Measurements from ENCODE around the gene SMIM22. TPM values are rescaled to one million over a fixed set of nuclear protein-coding genes. Genes with fewer than 3 reads are reported as not detected.
A peak's percentile ranks its signal among the peaks of the same experiment; 100 is the strongest.

The SMIM22 gene
- total and polyA plus RNA-seq, 7 donors = 0.32 TPM; not detected in 6

DNA sequence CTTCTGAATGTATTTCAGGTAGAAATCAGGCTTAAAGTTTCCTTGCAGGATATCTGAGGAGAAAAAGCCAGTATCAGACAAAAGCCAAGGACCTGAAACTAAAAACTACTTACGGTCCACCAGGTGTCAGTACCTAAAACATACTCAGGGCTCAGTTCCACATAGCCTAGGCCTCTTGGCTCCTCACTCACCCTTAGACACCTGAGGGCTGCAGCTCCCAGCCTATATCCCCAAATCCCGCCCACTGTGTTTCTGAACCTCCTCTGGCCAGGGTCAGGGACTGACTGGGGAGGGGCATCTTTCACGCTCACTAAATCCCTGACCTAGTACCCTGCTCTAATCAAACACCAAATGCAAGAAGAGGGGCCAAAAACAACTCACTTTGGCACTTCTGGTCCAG, 16.1 kb downstream of the SMIM22 start:
- TF ChIP-seq, protein P1, sequence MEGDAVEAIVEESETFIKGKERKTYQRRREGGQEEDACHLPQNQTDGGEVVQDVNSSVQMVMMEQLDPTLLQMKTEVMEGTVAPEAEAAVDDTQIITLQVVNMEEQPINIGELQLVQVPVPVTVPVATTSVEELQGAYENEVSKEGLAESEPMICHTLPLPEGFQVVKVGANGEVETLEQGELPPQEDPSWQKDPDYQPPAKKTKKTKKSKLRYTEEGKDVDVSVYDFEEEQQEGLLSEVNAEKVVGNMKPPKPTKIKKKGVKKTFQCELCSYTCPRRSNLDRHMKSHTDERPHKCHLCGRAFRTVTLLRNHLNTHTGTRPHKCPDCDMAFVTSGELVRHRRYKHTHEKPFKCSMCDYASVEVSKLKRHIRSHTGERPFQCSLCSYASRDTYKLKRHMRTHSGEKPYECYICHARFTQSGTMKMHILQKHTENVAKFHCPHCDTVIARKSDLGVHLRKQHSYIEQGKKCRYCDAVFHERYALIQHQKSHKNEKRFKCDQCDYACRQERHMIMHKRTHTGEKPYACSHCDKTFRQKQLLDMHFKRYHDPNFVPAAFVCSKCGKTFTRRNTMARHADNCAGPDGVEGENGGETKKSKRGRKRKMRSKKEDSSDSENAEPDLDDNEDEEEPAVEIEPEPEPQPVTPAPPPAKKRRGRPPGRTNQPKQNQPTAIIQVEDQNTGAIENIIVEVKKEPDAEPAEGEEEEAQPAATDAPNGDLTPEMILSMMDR (IDR thresholded peaks at IDR 0.05) = no peak
- Histone ChIP-seq H3K27me3 (ENCODE audit: insufficient read depth in 3 of 3, low read length in 2 of 3) (no peaks in the 10 kb centered on the region), H3K36me3 (ENCODE audit: insufficient read depth in 1 of 2, low read depth in 1 of 2) (peaks cover 2 to 98% of the 10 kb centered on the region in 2 donors), H3K9me3 (no peaks in the 10 kb centered on the region), H3K27ac (no peak overlapping the region), H3K4me1 (peaks cover 21% of the 10 kb centered on the region), H3K4me3 (no peak overlapping the region)
- intact Hi-C loops (cut with DNase I) = no loop called here
- WGBS, 3 donors = 93 to 98% (median 97%) methylated on average over 3 of the region's 3 CpGs
- DNase-seq (no peak), ATAC-seq (no peak)

DNA sequence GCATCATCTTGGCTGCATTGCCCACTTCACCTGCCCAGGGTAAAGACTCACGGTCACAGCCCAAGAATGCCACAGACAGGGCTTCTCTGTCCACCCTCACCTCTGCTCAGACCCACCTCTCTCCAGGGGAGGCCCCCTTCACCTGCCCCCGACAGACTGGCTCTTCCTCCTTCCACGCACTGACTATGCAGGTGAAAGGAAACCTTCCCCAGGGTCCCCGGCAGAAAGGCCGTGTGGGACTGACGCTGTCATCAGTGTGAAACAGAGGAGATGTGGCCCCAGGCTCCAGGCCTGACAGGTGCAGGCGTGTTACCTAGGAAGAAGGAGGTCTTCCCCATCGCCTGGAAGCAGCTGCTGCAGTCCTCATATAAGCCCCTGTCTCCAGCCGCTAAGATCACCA, 16.6 kb downstream of the SMIM22 start:
- Histone ChIP-seq H3K36me3 (ENCODE audit: insufficient read depth in 1 of 2, low read depth in 1 of 2) (peaks cover 0 to 99% of the 10 kb centered on the region in 2 donors), H3K4me3 (no peak overlapping the region), H3K27ac (no peak overlapping the region), H3K9me3 (no peaks in the 10 kb centered on the region), H3K4me1 (peaks cover 21% of the 10 kb centered on the region), H3K27me3 (ENCODE audit: insufficient read depth in 3 of 3, low read length in 2 of 3) (no peaks in the 10 kb centered on the region)
- TF ChIP-seq, protein P1 (IDR thresholded peaks at IDR 0.05) = no peak
- intact Hi-C loops (cut with DNase I) = no loop called here
- DNase-seq = no peak
- ATAC-seq = no peak
- WGBS, 3 donors = 79 to 85% (median 81%) methylated on average over 9 of the region's 9 CpGs

DNA sequence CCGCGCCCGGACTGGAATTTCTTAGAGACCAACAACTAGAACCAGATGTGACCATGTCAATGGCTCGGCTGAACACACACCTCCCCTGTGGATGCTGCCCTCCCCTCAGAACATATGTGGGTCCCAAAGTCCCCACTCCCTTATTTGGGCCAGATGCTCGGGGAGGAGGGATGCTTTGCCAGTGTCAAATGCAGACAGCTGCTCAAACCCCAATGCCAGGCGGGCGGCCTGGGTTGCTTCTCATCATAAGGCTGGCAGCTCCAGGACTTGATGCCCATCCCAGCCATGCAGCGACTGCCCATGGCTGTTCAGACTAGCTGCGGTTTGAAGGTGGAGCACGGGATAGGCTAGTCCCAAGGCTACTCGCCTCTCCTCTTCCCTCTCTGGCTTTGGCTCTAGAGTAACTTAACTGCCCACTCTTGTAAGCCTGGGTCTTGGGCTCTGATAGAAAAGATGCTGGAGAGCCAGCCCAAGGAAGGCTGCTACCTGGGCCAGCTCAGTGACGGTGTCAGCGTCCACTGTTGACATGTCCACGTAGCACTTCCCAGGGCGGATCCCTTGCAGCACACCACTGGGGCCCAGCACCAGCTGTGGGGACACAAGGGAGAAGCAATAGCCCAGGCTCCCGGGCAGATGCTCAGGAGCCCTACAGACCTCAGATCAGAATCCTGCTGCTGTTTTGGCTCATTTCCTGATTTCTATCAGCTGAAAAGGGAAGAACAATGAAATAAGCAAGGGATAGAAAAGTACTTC, 18.3 kb downstream of the SMIM22 start:
- WGBS, 3 donors = 81 to 91% (median 84%) methylated on average over 16 of the region's 16 CpGs
- intact Hi-C loops (cut with DNase I) = no loop called here
- Histone ChIP-seq H3K9me3 (no peaks in the 10 kb centered on the region), H3K36me3 (ENCODE audit: insufficient read depth in 1 of 2, low read depth in 1 of 2) (peaks cover 0 to 100% of the 10 kb centered on the region in 2 donors), H3K27ac (peak overlapping the region; percentile 67), H3K4me1 (peaks cover 21% of the 10 kb centered on the region), H3K27me3 (ENCODE audit: insufficient read depth in 3 of 3, low read length in 2 of 3) (no peaks in the 10 kb centered on the region), H3K4me3 (no peak overlapping the region)
- TF ChIP-seq, protein P1 (IDR thresholded peaks at IDR 0.05) = no peak
- ATAC-seq = peak in 3 of 4 donors; percentile 21 to 47 (median 45)
- DNase-seq = no peak

DNA sequence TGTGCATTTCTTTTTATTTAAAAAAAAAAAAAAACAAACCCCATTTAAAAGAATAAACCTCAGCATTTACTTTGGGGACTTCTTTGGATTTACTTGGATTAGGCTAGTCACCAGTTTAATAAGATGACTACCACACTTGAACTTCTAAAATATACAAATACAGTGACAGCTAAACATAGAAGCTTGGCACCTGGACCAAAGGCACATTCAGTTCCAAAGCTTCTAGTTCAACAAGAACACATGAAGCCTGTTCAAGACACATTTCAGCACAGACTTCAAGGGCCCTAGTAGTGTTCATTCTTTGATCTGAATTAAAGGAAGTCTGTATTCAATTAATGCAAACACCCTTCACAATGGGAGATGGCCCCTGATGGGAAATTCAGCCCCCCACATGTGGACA, 18.9 kb downstream of the SMIM22 start:
- intact Hi-C loops (cut with DNase I) = no loop called here
- DNase-seq = no peak
- TF ChIP-seq, protein P1 (IDR thresholded peaks at IDR 0.05) = no peak

More for the DNA sequence above, 18.9 kb downstream of the SMIM22 start:
- no peaks in the 10 kb centered on the region for H3K9me3 ChIP-seq
- H3K27ac ChIP-seq = peak overlapping the region; percentile 67
- peak overlapping the region; percentile 24 for H3K4me3 ChIP-seq
- peak; percentile 73 to 91 (median 82) for ATAC-seq
- peaks cover 0 to 99% of the 10 kb centered on the region in 2 donors for H3K36me3 ChIP-seq (ENCODE audit: insufficient read depth in 1 of 2, low read depth in 1 of 2)
- H3K4me1 ChIP-seq = peaks cover 21% of the 10 kb centered on the region
- no peaks in the 10 kb centered on the region for H3K27me3 ChIP-seq (ENCODE audit: insufficient read depth in 3 of 3, low read length in 2 of 3)

Measured in psoas muscle (tissue), 8 donors.